ENCODE results near the gene FAM9C.

GRCh38 chrX:13087322-13088155 is 43.1 kb upstream of the FAM9C start:
- no peak for TF ChIP-seq CTCF (conservative IDR thresholded peaks at IDR 0.05 in 1 of 2, IDR thresholded peaks at IDR 0.05 in 1 of 2; ENCODE audit: low read depth in 1 of 2, low read length in 2 of 2)
- no peak for TF ChIP-seq EZH2 (IDR thresholded peaks at IDR 0.05; ENCODE audit: low read length, missing control alignments)

All from fibroblast of lung (primary cell).